PFSK-1 (cell line): ENCODE measurements around the gene KCNA2.

Source experiments
- FOXP2 ChIP-seq: optimal IDR thresholded peaks from 2 replicates; pipeline ENCODE3; 2011; ENCODE audit warnings: borderline replicate concordance, control low read depth, inconsistent platforms; ENCODE audit not compliant: insufficient read depth; ENCODE audit errors: extremely low read length, extremely low read depth
- POLR2AphosphoS5 ChIP-seq: IDR thresholded peaks from 2 replicates; pipeline ENCODE4 v1.6.1; 2012; ENCODE audit warnings: low read depth, mild to moderate bottlenecking, control low read depth, low read length, moderate library complexity
- REST ChIP-seq, 2 experiments: IDR thresholded peaks; 2 replicates each; pipeline versions ENCODE4 v1.6.1 to v1.8.0; 2011 to 2012; ENCODE audit warnings: low read depth in 2 of 2, low read length in 2 of 2, control low read depth in 1 of 2, inconsistent platforms in 1 of 2, mild to moderate bottlenecking in 1 of 2, moderate library complexity in 1 of 2; ENCODE audit not compliant: insufficient read depth in 1 of 2
- SIN3A ChIP-seq: IDR thresholded peaks from 2 replicates; pipeline ENCODE4 v1.6.1; 2012; ENCODE audit warnings: mild to moderate bottlenecking, low read length, moderate library complexity, borderline replicate concordance; ENCODE audit not compliant: insufficient read depth
- TAF1 ChIP-seq: IDR thresholded peaks from 2 replicates; pipeline ENCODE4 v1.6.1; 2012; ENCODE audit warnings: low read length, control low read depth, borderline replicate concordance; ENCODE audit not compliant: insufficient read depth

KCNA2 gene

DNA sequence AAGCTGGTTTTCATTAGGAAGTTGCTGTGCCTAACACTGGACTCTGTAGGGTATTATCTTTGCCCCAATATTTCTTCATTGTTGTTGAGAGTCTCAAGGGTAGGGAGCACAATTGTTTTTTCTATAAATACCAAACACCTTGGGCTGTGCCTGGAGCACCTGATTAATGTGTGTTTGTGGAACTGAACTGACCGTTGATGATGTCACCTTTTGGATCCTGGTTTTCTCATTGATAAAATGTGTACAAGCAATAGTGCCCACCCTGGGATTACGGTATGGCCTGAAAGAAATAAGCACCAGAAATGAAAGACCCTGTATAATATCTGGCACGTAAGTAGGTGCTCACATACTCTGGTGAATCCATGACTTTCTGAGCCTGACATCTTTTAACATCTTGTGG is 39.3 kb downstream of the KCNA2 start:
- no peak for TF ChIP-seq POLR2AphosphoS5
- TF ChIP-seq TAF1 = no peak
- TF ChIP-seq REST (IDR thresholded peaks at IDR 0.05; ENCODE audit: insufficient read depth in 1 of 2, low read depth in 2 of 2, low read length in 2 of 2) = no peak
- no peak for TF ChIP-seq SIN3A
- TF ChIP-seq FOXP2 = no peak

DNA sequence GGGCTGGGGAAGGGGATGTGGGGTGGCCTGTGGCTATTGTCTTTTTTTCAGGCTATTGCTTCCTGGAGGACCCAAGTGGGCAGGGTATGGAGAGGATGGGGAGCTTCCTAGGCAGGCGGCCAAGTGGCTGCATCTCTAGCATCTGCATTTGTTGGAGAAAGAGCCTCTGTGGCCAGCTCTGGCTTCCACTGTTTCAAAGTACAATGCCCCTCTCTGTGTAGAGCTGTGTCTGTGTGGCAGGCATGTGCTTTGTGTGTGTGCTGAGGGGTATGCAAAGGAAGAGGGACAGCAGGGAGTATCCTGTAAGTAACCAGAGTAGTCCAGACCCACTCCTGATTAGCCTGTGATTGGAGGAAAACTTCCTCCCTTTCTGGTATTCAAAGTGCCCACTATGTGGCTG is 40.6 kb downstream of the KCNA2 start:
- TF ChIP-seq FOXP2 (no peak), POLR2AphosphoS5 (no peak), REST (IDR thresholded peaks at IDR 0.05; ENCODE audit: insufficient read depth in 1 of 2, low read depth in 2 of 2, low read length in 2 of 2) (no peak), SIN3A (no peak), TAF1 (no peak)

- TF ChIP-seq TAF1 (no peak), FOXP2 (no peak), SIN3A (no peak), POLR2AphosphoS5 (no peak), REST (IDR thresholded peaks at IDR 0.05; ENCODE audit: insufficient read depth in 1 of 2, low read depth in 2 of 2, low read length in 2 of 2) (no peak)
Measured at GRCh38 chr1:110563089-110563488, 43.1 kb downstream of the KCNA2 start.

DNA sequence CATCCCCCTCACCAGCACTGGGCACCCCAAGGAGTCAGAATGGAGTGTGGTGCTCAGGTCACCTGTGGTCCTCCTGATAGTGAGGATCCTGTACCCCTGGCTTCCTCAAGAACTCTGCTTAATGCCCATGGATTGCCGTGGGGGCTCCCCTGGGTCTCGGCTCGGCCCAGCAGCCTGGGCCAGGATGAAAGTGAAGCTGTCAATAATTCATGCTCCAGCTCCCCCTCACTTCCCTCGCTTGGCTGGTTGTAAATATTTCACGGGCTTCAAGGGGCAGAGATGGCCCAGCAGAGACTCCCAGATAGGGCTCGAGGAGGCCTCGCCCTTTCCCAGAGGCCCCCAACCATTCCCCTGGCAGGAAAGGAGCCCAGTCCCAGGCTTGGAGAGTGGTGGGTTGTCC is 44.6 kb downstream of the KCNA2 start:
- TF ChIP-seq SIN3A = no peak
- TF ChIP-seq FOXP2 = no peak
- no peak for TF ChIP-seq TAF1
- no peak for TF ChIP-seq POLR2AphosphoS5
- TF ChIP-seq REST (IDR thresholded peaks at IDR 0.05; ENCODE audit: insufficient read depth in 1 of 2, low read depth in 2 of 2, low read length in 2 of 2) = no peak

DNA sequence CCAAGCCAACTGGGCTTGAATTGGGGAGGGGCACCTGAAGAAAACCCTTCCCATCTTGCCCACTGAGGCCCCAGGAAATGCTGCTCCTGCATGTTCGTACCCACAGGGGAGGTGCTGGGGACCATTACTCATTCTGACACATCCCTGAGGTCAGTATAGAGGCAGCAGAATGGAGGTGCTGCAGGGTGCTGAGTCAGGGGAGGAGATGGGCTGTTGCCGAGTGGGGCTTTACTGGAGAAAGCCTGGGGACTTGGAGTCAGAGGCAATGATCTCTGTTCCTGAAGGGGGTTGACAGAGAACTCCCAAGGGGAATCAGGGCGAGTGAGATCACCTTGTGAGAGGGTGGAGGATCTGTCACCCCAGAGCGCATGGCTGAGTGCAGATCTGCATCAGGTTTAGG is 47.0 kb downstream of the KCNA2 start:
- TF ChIP-seq REST (IDR thresholded peaks at IDR 0.05; ENCODE audit: insufficient read depth in 1 of 2, low read depth in 2 of 2, low read length in 2 of 2) = no peak
- TF ChIP-seq FOXP2 = no peak
- TF ChIP-seq TAF1 = no peak
- TF ChIP-seq POLR2AphosphoS5 = no peak
- TF ChIP-seq SIN3A = no peak
